ENCODE data around the gene CBX7. TPM values are rescaled to one million over a fixed set of nuclear protein-coding genes. Genes with fewer than 3 reads are reported as not detected.

The CBX7 gene
- total and polyA plus RNA-seq, 9 of the 15 experiments (the other 6 are each of a cell fraction or from before 2014, with no cell fraction given), result 0.04 to 5.2 (median 2.8) TPM

DNA sequence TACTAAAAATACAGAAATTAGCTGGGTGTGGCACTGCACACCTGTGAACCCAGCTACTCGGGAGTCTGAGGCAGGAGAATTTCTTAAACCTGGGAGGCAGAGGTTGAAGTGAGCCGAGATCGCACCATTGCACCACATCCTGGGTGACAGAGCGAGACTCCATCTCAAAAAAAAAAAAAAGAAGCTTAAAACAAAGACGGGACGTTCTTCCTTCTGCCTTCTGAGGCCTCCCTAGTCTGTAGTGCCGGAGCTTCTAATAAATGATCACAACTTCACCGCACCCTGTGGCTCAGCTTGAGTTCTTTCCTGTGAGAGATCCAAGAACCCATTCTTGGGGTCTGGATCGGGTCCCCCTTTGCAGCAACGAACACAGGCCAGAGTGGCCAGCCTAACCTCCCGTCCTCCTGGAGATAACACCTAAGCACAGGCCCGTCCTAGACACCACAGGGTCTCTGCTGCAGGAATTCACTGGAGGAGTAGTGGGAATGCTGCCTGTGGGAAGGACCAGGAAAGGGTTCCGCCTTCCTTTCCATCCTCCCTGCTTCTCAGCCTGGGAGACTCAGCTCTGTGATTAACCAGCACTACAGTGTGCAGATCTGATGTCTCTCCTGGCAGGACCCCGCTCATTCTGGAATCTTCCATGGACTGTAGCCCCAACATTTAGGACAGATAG, 57.6 kb downstream of the CBX7 start (continued):
- no peak for TF ChIP-seq NKRF (IDR thresholded peaks at IDR 0.05; ENCODE audit: borderline replicate concordance)
- TF ChIP-seq MTF1 (CRISPR knock-in tag; IDR thresholded peaks at IDR 0.05; ENCODE audit: borderline replicate concordance), result no peak
- no peak for TF ChIP-seq KDM5B (IDR thresholded peaks at IDR 0.05; ENCODE audit: insufficient replicate concordance, low read depth, low read length)
- TF ChIP-seq, protein P1, sequence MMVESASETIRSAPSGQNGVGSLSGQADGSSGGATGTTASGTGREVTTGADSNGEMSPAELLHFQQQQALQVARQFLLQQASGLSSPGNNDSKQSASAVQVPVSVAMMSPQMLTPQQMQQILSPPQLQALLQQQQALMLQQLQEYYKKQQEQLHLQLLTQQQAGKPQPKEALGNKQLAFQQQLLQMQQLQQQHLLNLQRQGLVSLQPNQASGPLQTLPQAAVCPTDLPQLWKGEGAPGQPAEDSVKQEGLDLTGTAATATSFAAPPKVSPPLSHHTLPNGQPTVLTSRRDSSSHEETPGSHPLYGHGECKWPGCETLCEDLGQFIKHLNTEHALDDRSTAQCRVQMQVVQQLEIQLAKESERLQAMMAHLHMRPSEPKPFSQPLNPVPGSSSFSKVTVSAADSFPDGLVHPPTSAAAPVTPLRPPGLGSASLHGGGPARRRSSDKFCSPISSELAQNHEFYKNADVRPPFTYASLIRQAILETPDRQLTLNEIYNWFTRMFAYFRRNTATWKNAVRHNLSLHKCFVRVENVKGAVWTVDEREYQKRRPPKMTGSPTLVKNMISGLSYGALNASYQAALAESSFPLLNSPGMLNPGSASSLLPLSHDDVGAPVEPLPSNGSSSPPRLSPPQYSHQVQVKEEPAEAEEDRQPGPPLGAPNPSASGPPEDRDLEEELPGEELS (CRISPR knock-in tag; IDR thresholded peaks at IDR 0.05; ENCODE audit: borderline replicate concordance), result no peak
- TF ChIP-seq, protein P2, sequence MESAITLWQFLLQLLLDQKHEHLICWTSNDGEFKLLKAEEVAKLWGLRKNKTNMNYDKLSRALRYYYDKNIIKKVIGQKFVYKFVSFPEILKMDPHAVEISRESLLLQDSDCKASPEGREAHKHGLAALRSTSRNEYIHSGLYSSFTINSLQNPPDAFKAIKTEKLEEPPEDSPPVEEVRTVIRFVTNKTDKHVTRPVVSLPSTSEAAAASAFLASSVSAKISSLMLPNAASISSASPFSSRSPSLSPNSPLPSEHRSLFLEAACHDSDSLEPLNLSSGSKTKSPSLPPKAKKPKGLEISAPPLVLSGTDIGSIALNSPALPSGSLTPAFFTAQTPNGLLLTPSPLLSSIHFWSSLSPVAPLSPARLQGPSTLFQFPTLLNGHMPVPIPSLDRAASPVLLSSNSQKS (CRISPR knock-in tag; IDR thresholded peaks at IDR 0.05), result no peak

All from K562 (cell line).